Stimulated activated CD8-positive, alpha-beta memory T cell treated with anti-CD3 and anti-CD28 coated beads, Interleukin-7, amount 100 ng/mL, for 1 hour (primary cell): Measurements from ENCODE around the gene PLP1.
"Not testable (repeated sequence)": the region's sequence is repeated elsewhere in the genome, so short reads cannot be mapped to it uniquely, and the experiment has no call there.

Experiments used
- DNase-seq, 2 donors: peaks; one replicate each; pipeline ENCODE4 v3.0.0-alpha.2; 2020; ENCODE audit warnings: low read depth in 2 of 2

The PLP1 gene, protein sequence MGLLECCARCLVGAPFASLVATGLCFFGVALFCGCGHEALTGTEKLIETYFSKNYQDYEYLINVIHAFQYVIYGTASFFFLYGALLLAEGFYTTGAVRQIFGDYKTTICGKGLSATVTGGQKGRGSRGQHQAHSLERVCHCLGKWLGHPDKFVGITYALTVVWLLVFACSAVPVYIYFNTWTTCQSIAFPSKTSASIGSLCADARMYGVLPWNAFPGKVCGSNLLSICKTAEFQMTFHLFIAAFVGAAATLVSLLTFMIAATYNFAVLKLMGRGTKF

GRCh38 chrX:103776546-103776945 is at the start of gene PLP1:
Gene PLP1 (plus strand): TSS chrX:103776840. CDS start chrX:103776996, 156 bp downstream.
- no peak for DNase-seq

DNA sequence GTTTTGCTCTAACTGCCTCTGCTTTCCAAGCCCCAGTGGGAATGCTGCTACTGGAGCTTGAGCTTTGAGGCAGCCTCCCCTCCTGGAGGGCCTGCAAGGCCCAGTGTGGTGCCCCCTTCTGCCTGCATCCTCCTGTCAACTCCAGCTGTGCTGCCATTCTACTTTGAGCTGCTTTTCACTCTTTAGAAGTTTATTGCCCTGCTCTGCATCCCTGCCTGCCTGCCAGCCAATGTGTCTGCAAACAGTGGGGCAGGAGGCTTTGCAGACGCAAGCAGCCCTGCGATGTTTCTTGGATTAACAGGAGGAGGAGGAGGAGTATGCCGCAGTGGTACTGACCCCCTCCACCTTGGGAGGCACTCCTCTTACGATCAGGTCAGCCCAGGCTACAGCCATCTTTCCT is 49.5 kb upstream of the PLP1 start:
- DNase-seq: no peak

DNA sequence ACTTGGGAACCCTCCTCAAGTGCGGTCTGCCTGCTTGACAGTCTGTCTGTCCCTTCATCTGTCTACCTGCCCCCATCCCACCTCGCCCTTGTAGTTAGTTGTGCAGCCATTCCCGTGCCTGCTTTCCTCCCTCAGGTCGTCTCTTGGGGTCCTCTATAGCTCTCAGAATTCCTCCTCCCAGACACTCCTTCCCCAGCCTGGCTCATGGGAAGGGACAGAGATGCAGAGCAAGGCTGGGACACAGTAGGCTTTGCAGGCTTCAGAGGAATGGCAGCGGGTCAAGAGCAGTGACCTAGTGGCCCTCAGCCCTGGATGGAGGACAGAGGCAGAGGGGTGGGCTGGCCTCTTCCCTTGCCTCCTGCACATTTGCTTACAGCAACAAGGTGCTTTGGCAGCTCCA is 47.6 kb upstream of the PLP1 start:
- no peak for DNase-seq

- DNase-seq: no peak
Observed at GRCh38 chrX:103730147-103730795, 46.4 kb upstream of the PLP1 start.

DNA sequence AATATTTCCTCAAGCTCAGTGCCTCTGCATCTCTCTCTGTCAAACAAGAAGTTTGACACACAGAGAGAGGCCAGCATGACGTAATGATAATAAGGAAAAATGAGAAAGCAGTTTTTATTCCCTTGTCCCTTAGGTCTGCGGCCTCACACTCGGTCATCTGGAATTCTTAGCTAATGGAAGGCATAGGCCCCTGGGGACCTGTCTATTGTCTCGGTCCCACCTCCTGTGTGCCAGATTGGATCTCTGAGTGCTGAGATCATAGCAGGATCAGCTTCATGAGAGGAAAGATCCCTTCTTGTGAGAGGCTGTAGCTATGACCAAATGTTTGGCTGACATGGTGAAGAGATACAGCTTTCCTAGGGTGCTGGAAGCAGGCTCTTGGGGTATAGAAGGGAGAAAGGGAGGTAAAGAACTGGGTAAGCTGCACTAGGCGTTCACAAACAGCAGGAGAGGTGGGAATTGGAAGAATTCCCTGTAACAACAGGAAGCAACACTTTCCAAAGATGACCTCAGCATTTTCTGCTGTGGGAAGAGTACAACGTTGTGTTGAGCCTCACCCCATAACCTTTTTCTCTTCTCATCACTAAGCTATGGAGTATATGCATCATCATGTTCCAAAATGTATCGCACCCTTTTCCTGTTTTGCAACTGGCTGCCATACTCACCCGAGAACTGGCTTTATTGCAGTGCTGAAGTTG is 45.7 kb upstream of the PLP1 start:
- DNase-seq: no peak

GRCh38 chrX:103733017-103733416 is 43.6 kb upstream of the PLP1 start:
- no peak for DNase-seq

DNA sequence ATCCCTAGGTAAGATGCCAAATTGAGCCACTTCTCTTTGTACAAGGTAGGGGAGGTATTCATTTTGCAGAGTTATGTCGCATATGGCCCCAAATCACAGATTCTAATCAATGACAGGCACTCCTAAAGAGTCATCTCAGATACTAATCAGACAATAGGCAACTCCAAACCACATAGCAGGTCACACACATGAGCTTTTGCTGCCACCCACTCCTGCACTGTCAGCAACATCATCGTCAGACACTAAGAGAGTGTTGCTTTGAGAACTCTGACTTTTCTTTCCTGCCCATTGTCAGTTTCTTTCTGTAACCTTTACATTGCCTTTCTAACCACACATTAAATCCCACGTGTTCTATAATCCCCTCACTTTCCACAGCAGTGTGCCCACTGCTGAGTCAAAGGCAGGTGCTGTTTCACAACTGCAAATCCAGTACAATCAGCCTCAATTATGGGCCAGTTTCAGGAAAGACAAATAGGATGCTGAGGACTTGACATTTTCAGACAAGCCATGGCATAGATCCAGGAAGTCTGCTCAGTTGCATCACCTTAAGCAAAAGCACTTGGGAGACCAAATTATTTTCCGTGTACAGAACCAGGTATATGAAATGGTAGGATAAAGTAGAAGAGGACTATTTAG is 42.4 kb upstream of the PLP1 start:
- DNase-seq: no peak

DNA sequence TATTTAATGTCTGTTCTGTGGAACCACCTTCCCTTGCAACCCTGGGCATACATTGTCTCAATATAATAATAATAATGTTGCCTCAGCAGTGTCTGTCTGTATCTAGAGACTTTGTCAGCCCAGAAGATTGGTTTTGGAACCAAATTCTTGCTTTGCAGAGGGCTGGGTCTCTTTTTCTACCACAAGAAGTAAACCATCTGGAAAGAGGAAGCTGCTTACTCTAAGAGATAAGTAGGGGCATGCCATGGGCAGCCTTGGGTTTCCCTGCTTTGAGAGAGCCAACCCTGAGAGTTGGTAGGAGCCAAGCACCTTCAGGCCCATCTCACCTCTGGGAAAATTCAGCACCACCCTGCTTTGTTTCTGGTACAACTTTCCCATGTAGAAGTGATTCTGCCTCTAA is 38.9 kb upstream of the PLP1 start:
- DNase-seq: no peak

- no peak for DNase-seq
Observed at GRCh38 chrX:103739421-103739820, 37.2 kb upstream of the PLP1 start.

- DNase-seq: no peak
Observed at GRCh38 chrX:103741879-103742278, 34.8 kb upstream of the PLP1 start.

DNA sequence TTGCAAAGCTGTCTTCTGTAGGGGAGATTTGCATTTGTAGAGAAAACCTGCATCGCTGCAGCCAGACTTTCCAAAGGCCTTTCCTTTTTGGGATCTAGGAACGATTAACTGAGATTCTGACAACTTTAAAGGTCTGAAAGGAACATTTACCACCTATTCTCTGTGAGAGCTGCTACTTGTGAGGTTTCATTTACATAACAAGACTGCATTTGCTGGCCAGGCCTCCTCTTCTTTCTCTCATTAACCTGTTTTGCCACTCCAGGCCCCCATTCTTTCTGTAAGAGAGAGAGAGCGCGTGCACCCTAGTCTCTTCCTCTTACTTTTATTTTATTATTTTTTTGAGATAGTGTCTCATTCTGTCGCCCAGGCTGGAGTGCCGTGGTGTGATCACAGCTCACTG is 34.3 kb upstream of the PLP1 start:
- no peak for DNase-seq

- DNase-seq: no peak
Observed at GRCh38 chrX:103747163-103747562, 29.5 kb upstream of the PLP1 start.

- DNase-seq: no peak
Observed at GRCh38 chrX:103754401-103754800, 22.2 kb upstream of the PLP1 start.

DNA sequence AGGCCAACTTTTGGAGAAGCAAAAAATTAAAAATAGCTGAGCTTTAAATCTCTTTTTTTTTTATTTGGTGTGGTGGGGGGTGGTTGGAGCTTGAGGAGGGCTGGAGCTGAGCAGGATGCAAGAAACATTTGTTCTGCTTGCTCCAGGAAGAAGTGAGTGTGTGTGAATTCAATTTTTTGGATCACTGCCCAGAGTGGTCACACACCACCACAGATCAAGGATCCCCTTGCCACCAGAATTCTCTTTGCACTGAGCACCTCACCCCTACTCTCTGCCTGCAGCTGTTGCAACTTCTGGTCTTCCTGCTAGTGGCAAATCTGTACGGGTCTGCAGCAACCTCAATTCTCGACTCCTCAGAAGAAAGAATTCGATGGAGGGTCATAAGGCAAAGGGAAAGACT is 19.9 kb upstream of the PLP1 start:
- no peak for DNase-seq

DNA sequence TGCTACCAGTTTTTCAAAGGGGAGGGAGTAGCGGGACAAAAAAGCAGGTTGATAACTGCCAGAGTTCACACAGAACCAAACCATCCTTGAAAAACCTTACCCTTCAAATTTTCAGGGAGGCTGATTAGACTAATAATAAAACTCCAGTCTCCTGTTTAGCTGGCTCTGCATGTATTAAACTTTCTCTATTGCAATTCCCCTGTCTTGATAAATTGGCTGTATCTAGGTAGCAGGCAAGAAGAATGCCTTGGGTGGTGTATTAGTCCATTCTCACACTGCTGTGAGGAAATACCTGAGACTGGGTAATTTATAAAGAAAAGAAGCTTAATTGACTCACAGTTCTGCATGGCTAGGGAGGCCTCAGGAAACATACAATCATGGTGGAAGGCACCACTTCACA is 18.1 kb upstream of the PLP1 start:
- DNase-seq: no peak

DNA sequence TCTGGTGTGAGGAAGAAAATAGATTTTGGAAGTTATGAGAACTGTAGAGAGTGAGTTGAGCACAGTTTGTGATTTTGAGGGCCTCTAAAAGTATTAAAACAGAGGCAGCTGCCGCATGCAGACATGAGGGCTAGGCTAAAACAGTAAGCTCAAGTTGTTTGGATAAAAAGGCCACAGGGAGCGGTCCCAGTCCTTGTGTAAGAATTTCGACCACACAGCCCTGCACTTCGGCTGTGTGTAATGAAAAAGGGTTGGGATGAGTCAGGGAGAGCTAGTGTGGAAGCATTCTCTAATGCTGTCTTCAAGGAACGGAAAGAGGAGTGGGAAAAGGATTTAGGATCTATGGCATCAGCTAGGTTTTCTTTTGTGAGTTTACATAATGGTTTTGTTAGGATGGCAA is 13.1 kb upstream of the PLP1 start:
- DNase-seq: not testable (repeated sequence)

GRCh38 chrX:103766813-103767555 is 9.7 kb upstream of the PLP1 start:
- DNase-seq: not testable (repeated sequence)

DNA sequence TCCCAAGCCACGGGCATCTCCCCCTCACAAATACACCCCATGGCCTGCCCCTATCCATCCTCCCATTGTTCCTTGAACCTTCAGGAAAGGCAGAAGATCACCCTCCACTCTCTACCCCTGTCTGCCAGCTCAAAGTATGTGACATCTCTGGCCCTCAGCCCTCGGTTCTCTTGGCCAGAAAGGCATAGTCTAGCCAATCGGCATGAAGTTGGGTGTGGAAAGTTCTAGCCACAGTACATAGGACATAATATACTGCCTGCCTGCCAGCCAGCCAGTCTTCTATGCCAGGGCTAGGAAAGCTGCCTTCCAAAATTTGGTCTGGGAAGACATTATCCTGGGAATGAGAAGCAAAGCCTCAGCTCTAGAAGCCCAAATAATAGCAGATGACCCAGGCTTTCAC is 3.2 kb upstream of the PLP1 start:
- no peak for DNase-seq

GRCh38 chrX:103774070-103774642 is 2.5 kb upstream of the PLP1 start:
- no peak for DNase-seq

GRCh38 chrX:103779141-103779789 is 2.6 kb downstream of the PLP1 start:
- no peak for DNase-seq
